C4-2B (cell line): ENCODE results near the gene UBTD2.
A peak's percentile ranks its signal among the peaks of the same experiment; 100 is the strongest.
"Not testable (repeated sequence)": the region's sequence is repeated elsewhere in the genome, so short reads cannot be mapped to it uniquely, and the experiment has no call there.

Source experiments
- H3K27ac ChIP-seq: fragments of 450-650 bp; 2 replicates; pipeline ENCODE4 v1.5.1; 2017
- CTCF ChIP-seq: fragments of 450-650 bp; conservative IDR thresholded peaks from 2 replicates; pipeline ENCODE4 v1.5.1; 2017; ENCODE audit warnings: mild to moderate bottlenecking
- ZFX ChIP-seq: fragments of 450-650 bp; IDR thresholded peaks from 2 replicates; pipeline ENCODE4 v1.6.1; 2017

Gene UBTD2

GRCh38 chr5:172303162-172303561 is 19.6 kb upstream of the UBTD2 start:
- no peak overlapping the region for H3K27ac ChIP-seq
- TF ChIP-seq ZFX, result no peak
- TF ChIP-seq CTCF, result no peak

GRCh38 chr5:172302047-172302710 is 18.6 kb upstream of the UBTD2 start:
- TF ChIP-seq ZFX, result no peak
- TF ChIP-seq CTCF, result no peak

GRCh38 chr5:172299916-172300439 is 16.4 kb upstream of the UBTD2 start:
- TF ChIP-seq ZFX (no peak), CTCF (no peak)
- H3K27ac ChIP-seq, result no peak overlapping the region

More at GRCh38 chr5:172302047-172302710, 18.6 kb upstream of the UBTD2 start:
- no peak overlapping the region for H3K27ac ChIP-seq

GRCh38 chr5:172294831-172295230 is 11.3 kb upstream of the UBTD2 start:
- TF ChIP-seq ZFX (no peak), CTCF (no peak)
- H3K27ac ChIP-seq, result no peak overlapping the region

GRCh38 chr5:172293745-172294342 is 10.3 kb upstream of the UBTD2 start:
- no peak overlapping the region for H3K27ac ChIP-seq
- no peak; the same call in none of the 2 replicates for TF ChIP-seq CTCF
- no peak for TF ChIP-seq ZFX

- TF ChIP-seq ZFX, result no peak
- TF ChIP-seq CTCF, result peak; percentile 98
- no peak overlapping the region for H3K27ac ChIP-seq
Observed at GRCh38 chr5:172293054-172293744, 9.6 kb upstream of the UBTD2 start.

- not testable (repeated sequence) for H3K27ac ChIP-seq
Observed at GRCh38 chr5:172291837-172292236, 8.3 kb upstream of the UBTD2 start.
